ENCODE results near the gene KIF5C.

The KIF5C gene

DNA sequence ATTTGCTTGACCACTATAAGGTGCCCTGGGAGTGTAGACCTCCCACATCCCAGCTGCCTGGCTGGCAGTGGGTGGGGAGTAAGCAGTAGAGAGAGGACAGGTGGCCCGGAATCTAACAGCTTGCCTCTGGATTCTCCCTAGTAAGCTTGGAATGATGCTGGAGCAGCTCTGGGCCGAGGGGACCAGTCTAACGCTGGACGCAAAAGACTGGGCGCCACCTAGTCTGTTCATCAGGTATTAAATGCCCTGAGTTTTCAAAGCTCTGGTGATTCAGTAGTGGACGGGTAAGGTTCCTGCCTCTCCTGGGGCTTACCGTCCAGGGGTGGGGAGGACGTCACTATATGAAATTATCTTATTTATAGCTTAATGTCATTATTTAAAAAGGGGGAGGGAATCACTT, 162.8 kb downstream of the KIF5C start:
- Mint-ChIP-seq H3K36me3 (ENCODE audit: low read depth) (no peaks in the 10 kb centered on the region), H3K27me3 (ENCODE audit: low read depth) (peaks cover 49% of the 10 kb centered on the region), H3K27ac (peak overlapping the region; percentile 49 to 83 (median 71)), H3K4me3 (peak overlapping the region; percentile 80 to 87 (median 87)), H3K4me1 (peaks cover 16% of the 10 kb centered on the region), H3K9me3 (peaks cover 1% of the 10 kb centered on the region)
- TF ChIP-seq, protein P1, sequence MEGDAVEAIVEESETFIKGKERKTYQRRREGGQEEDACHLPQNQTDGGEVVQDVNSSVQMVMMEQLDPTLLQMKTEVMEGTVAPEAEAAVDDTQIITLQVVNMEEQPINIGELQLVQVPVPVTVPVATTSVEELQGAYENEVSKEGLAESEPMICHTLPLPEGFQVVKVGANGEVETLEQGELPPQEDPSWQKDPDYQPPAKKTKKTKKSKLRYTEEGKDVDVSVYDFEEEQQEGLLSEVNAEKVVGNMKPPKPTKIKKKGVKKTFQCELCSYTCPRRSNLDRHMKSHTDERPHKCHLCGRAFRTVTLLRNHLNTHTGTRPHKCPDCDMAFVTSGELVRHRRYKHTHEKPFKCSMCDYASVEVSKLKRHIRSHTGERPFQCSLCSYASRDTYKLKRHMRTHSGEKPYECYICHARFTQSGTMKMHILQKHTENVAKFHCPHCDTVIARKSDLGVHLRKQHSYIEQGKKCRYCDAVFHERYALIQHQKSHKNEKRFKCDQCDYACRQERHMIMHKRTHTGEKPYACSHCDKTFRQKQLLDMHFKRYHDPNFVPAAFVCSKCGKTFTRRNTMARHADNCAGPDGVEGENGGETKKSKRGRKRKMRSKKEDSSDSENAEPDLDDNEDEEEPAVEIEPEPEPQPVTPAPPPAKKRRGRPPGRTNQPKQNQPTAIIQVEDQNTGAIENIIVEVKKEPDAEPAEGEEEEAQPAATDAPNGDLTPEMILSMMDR (IDR thresholded peaks at IDR 0.05; ENCODE audit: unreplicated experiment in 3 of 3), result no peak

DNA sequence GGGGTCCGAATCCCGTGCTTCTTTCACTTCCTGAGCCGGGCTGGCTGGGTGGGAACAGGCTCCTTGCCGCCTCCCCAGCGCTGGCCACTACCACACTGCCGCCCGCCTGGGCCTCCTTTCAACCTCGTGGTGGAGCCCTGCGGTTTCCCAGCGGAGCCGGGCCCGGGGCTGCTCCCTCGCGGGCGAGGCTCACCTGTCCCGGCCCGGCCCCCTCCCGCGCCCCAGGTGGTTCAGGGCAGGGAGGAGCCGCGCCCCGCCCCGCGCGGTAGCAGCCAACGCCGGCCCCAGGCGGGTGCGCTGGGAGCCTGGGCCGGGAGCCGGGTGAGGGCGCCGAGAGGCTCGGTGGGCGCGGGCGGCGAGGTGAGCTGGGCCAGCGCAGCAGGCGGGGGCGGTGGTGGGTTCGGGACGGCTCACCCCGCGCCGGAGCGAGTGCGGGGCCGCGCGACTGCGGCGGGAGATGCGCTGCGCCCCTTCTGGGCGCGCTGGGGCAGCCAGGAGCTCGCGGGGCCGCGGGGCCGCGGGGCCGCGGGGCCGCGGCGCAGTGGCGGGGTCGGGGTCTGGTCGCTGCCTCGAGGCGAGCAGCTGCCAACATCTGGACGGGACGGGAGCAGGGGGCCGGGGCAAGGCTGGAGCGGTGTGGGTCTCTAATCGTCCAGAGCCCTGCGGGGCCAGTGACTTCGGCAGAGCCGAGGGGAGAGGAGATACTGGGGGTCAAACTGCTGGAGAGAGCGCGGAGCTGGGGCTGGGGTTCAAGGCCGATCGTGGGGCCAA, 163.6 kb downstream of the KIF5C start, which contains the start of gene LYPD6B:
LYPD6B (plus strand) TSS at position 258 of the 771 bp plus-strand sequence. CDS start 92,250 bp downstream, outside the sequence.
- H3K27ac Mint-ChIP-seq, result peak within 1 kb of the TSS; percentile 49 to 83 (median 71)
- H3K36me3 Mint-ChIP-seq (ENCODE audit: low read depth), result no peaks in the 10 kb centered on the region
- H3K27me3 Mint-ChIP-seq (ENCODE audit: low read depth), result peaks cover 45% of the 10 kb centered on the region

DNA sequence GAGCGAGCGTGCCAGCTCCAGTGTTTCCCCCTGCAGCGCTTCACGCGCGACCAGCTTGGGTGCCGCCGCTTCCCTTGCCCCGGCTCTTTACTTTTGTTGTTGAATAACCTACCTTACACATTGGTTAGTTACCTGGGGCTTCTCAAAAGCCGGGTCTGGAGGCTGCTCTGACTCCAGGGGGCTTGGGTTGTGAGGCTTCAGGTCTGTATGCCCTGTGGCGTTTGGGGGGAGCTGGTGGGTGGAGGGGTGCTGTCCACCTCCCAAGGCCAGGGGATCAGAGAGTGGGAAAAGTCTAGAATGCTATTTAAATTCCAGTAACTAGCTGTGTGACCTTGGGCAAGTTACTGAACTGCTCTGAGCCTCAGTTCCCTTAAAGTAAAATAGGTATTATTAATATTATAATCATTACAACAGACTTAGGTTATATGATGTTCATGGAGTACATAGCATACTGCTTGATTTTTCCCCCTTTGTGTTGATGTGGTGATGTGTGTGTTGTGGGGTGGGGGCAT, 164.2 kb downstream of the KIF5C start:
- H3K27ac Mint-ChIP-seq, result peak overlapping the region in 2 of 3 experiments; percentile 8 to 65
- no peaks in the 10 kb centered on the region for H3K36me3 Mint-ChIP-seq (ENCODE audit: low read depth)
- H3K9me3 Mint-ChIP-seq, result peaks cover 3% of the 10 kb centered on the region
- TF ChIP-seq, protein P1 (IDR thresholded peaks at IDR 0.05; ENCODE audit: unreplicated experiment in 3 of 3), result no peak
- H3K4me3 Mint-ChIP-seq, result peak overlapping the region; percentile 76 to 83 (median 78)
- H3K27me3 Mint-ChIP-seq (ENCODE audit: low read depth), result peaks cover 41% of the 10 kb centered on the region
- peaks cover 10% of the 10 kb centered on the region for H3K4me1 Mint-ChIP-seq

More for the DNA sequence above, 163.6 kb downstream of the KIF5C start, which contains the start of gene LYPD6B:
- Mint-ChIP-seq H3K9me3 (peaks cover 2% of the 10 kb centered on the region), H3K4me3 (peak within 1 kb of the TSS; percentile 80 to 87 (median 87)), H3K4me1 (peaks cover 13% of the 10 kb centered on the region)
- TF ChIP-seq, protein P1 (IDR thresholded peaks at IDR 0.05; ENCODE audit: unreplicated experiment in 3 of 3), result no peak

DNA sequence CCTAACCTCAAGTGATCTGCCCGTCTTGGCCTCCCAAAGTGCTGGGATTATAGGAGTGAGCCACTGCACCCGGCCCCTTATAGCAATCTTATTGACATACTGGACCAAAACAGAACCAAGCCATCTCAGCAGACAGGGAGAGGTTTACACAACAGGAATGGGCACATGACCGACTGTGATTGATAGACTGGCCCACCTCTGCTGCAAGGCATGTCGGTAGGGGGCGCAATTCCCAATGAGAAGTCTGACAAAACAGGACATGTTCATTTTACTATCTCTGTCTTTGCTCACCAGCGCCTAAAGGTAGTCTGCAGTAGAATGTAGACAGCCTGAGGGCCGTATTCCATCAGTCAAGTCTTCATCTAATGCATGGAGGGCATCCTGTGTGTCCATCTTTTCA, 165.4 kb downstream of the KIF5C start:
- Mint-ChIP-seq H3K4me3 (peak overlapping the region; percentile 53 to 64 (median 61)), H3K27ac (peak overlapping the region in 1 of 3 experiments; percentile 7), H3K36me3 (ENCODE audit: low read depth) (peaks cover 5% of the 10 kb centered on the region), H3K9me3 (peaks cover 8% of the 10 kb centered on the region), H3K27me3 (ENCODE audit: low read depth) (peaks cover 38% of the 10 kb centered on the region), H3K4me1 (peaks cover 10% of the 10 kb centered on the region)
- TF ChIP-seq, protein P1 (IDR thresholded peaks at IDR 0.05; ENCODE audit: unreplicated experiment in 3 of 3), result peak in 2 of 3 experiments; percentile 30 to 32

DNA sequence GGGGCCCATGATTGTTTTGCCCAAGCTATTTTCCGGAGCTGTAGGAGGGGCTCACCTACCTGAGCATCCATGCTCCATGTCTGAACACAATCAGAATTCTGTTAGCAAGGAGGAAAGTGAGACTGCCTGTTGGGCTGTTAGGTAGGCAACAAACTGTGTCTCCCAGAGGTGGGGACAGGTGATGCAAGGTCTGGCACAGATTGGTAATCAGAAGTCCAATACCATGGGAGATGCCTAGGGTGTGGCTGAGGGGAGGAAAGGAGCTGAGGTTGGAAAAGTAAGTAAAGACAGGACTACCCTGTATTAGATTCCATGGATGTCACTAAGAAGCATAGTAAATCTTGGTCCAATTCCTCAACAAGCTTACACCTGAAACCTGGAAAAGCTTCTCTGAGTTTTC, 166.5 kb downstream of the KIF5C start:
- Mint-ChIP-seq H3K4me1 (peaks cover 10% of the 10 kb centered on the region), H3K4me3 (no peak overlapping the region), H3K9me3 (peaks cover 18% of the 10 kb centered on the region), H3K27me3 (ENCODE audit: low read depth) (peaks cover 32% of the 10 kb centered on the region), H3K27ac (no peak overlapping the region), H3K36me3 (ENCODE audit: low read depth) (peaks cover 8% of the 10 kb centered on the region)
- TF ChIP-seq, protein P1 (IDR thresholded peaks at IDR 0.05; ENCODE audit: unreplicated experiment in 3 of 3), result no peak

Data from nephron (organoid).